HG03097 (cell line): ENCODE results near the gene USP22.

Source experiments
- ATAC-seq: cut with Tn5 transposase; IDR thresholded peaks from one replicate; pipeline ENCODE4 v1.9.1; 2021; ENCODE audit not compliant: unreplicated experiment, low FRiP score

Gene USP22

GRCh38 chr17:21024024-21024423, 18.8 kb downstream of the USP22 start:
- ATAC-seq: no peak

GRCh38 chr17:21021208-21021803, 21.5 kb downstream of the USP22 start:
- ATAC-seq: no peak

- no peak for ATAC-seq
These were observed 22.2 kb downstream of the USP22 start for GRCh38 chr17:21020622-21021021.

- ATAC-seq: no peak
These were observed 22.7 kb downstream of the USP22 start for GRCh38 chr17:21019976-21020586.

DNA sequence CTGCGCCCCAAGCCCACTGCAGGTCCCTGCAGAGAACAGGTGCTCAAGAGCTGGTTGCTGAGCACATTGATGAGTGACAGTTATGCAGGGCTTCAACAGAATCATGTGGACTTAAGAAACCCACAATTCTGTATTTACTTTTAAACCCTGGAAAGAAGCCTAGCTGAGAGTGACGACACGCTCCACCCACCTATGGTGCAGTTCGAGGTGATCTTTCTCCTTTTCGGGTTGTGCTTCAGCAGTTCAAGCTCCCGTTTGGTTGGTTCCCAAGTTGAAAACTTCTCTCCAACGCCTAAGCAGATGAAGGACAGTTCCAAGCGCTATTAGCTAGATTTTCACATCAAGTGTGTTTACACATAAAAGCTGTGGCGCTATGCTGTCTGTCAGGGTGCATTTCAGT, 23.9 kb downstream of the USP22 start:
- no peak for ATAC-seq

DNA sequence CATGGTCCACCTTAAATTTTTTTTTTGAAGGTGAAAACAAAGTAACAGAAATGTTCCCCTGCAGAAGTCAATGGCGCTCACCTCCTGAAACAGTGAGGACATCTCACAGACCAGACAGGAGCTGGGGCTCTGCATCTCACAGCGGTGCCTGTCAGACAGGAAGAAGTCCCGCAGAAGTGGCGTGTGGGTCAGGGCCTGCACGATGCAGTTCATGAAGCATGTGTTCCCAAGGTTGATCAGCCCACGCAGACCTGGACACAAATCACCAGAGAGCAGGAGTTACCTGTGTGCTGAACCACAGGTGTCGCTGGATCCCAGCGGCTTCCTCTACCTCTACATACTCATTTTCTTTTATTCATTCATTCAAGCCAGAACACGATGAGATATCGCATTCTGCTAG, 24.9 kb downstream of the USP22 start:
- no peak for ATAC-seq

DNA sequence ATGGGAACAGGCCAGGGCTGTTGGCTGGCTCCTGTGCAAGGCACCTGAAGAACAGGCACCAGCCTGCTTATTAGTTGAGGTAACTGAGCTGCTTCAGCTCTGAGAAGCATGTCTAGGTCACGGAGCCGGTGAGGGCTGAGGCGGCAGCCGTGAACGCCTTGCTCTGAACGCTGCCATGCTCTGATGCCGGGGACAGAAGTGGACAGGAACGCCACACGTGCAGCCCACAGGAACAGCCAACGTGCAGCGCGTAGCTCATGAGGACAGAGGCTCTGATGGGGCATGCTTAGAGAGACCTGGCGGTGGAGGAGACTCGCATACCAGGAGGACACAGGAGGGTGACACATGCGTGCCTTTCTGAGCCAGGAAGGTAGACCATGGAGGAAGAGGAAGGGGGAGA, 25.6 kb downstream of the USP22 start:
- ATAC-seq: no peak

- ATAC-seq: no peak
These were observed 26.0 kb downstream of the USP22 start for GRCh38 chr17:21016826-21017225.

GRCh38 chr17:21015564-21015963, 27.2 kb downstream of the USP22 start:
- ATAC-seq: no peak

DNA sequence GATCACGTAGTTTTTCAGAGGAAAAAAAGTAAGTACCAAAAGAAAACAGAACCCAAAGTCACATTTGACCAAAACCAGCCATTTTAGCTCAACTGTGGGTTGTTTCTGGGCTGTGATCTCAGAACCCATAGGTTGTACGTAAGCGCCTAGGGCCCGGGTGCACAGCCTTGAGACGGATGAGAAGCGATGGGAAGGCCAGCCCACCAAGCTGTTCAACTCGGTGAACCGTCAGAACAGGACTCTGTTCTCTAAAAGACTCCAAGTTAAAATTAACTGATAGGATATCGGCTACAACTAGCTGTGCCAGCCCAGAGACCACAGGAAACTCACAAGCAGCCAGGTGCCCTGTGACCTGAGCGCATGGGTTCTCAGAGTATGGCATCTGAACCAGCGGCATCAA, 28.3 kb downstream of the USP22 start:
- no peak for ATAC-seq

- no peak for ATAC-seq
These were observed 28.8 kb downstream of the USP22 start for GRCh38 chr17:21013983-21014382.

DNA sequence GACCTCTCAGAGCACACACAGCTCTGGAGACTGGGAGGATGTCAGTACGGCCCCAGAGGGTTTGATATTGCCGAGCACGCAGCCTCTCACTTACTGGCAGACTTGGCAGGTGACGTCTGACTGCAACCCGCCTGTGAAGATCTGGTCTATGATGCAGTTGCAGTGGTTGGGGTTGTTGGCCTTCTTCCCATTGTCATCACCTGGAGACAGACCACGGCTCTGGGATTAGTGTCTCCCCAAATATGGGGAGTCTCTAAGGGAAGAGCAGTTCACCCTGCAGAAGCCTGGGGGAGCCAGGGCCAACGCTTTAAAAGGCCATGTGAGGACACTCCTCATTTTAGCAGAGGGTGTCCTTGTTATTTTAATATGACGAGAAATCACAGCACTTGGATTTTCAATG, 30.1 kb downstream of the USP22 start:
- no peak for ATAC-seq

DNA sequence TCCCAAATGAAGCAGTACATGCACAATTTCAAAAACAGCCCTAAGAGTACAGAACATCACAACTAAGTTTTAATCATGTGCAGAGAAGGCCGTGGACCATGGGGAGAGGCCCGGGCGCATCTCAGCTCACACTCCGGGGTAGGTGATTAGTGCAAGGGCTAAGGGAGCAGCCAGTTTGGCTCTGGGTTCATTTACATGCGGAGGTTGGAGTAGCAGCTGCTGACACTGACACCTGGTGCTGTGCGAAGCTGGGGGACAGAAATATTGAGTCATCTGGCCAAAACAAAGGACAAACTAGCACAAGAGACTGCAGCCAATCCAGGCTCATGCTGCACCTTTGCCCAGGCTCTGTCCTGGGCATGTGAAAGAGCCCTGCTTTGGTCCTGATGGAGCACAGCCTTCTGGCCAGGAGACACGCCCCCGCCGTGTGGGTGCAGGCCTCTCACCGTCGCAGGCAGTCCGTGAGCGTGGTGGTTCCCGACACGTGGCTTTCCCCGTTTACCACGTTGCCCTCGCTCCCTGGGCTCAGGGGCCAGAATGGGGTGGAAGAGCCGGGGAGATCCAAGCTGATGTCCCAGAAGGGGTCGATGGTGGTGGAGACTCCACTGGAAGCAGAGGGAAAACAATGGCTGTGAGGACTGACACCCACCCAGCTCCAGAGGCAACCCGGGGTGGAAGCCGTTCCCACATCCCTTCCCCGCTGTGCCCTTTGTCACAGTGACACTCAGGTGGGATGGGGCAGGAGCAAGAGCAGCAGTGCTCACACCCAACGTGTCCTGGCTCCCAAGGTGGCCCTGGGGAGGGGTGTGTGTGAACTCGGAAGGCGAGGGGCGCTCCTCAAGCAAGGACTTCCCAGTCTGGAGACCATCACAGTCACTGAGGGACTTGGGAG, 31.9 kb downstream of the USP22 start:
- ATAC-seq: no peak

DNA sequence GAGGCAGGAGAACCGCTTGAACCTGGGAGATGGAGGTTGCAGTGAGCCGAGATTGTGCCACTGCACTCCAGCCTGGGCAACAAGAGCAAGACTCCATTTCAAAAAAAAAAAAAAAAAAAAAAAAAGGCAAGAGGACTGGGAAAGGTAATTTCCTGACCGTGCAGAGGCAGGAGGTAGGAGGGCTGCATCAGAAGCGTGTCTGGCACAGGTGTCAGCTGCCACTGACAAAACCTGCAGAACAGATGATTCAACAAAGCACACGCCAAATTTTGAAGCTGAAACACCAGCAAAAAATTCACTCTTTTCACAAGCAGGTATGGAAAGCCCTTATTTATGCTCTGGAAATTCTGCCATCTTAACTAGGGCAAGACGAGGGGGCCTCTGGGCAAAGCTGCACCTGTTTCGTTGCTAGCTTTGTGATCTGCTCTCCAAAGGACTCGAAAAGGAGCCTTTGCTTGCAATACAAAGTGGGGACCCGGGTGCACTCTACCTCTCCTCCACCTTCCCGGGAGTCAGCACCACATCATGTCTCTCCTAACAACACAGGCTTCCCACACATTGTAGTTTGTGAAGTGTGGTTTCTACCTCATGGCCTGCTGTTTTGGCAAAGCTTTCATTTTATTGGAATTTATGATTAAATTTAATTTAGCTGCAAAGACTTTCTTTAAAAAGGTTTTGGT, 33.7 kb downstream of the USP22 start:
- ATAC-seq: no peak

- ATAC-seq: no peak
These were observed 34.5 kb downstream of the USP22 start for GRCh38 chr17:21008160-21008915.

GRCh38 chr17:21007646-21008045, 35.2 kb downstream of the USP22 start:
- ATAC-seq: no peak

DNA sequence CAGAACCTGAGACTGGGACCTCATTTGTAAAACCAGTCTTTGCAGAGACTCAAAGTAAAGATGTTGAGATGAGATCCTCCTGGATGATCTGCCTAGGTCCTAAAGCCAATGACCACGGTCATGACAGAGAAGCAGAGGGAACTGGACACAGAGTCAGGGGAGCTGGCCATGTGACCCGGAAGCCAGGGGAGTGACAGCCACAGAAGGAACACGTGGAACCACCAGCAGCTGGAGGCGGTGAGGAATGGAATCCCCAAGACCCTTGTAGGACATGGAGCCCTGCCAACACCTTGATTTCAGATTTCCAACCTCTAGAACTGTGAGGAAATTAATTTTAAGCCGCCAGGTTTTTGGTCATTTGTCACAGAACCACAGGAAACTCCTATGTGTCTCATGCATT, 37.0 kb downstream of the USP22 start:
- no peak for ATAC-seq

DNA sequence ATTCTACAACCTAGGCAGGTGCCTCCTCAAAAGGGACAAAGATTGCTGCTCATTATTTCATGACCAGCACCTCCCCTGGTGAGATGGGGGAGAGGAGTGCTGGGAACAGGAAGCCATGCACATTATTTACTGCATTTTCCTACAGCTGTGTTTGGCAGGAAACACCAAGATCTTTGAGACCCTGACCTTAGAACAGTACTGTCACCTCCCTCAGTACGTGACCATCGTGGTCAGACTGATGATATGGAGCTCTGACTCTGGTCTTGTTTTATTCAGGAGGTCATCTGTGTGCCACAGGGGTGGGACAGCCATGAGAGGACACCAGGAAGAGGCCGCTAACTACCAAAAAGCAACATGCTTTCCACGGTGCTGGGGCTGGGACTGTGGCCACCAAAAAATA, 37.4 kb downstream of the USP22 start:
- ATAC-seq: no peak

DNA sequence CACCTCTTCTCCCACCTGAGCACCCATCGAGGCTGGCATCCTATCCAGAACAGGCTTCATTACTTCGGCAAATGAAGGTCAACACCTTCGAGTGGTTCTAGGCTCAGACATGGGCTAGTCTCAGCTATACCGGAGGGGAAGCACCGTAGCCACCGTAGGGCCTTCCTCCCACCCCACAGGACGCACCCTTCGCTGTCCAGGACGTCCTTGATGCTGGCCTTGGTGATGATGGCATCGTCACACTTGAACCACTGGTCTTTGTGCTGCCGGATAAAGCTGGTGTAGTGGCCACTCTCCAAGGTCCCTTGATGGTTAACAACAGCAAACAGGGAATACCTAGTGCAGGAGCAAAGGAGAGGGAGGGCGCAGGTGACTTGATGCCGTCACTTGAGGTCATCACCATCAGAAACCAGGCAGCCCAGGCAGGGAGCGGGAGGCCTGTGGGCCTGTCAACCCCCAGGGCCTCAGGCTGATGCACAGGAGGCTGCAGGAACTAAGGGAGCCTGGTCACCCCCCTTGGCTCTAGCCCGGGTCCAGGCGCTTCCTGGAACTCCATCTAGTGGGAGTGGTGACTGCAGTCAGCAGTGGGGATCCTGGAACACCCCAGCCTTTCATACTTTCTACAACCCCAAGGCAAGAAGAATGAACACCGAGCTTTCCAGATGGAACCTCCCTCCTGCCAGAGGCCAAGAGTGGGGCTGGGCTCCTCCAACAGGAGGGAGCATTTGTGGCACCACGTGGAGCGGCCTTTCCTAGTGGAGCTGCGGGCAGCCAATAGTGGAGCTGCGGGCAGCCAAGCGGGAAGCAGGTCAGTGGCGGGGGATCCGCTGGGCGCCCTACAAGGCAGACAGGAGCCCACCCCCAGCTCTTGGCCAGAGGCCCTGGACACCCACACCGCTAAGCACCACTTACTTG, 38.5 kb downstream of the USP22 start:
- ATAC-seq: no peak
